GM19328 (cell line): ENCODE results near the gene SAMD10.
"Not testable (repeated sequence)": the region's sequence is repeated elsewhere in the genome, so short reads cannot be mapped to it uniquely, and the experiment has no call there.

ENCODE experiments used
- ATAC-seq: cut with Tn5 transposase; IDR thresholded peaks from one replicate; pipeline ENCODE4 v1.9.1; 2021; ENCODE audit warnings: mild to moderate bottlenecking, moderate library complexity; ENCODE audit not compliant: unreplicated experiment

SAMD10 gene

GRCh38 chr20:63979557-63980316, at the start of gene SAMD10:
Gene SAMD10, minus strand, starts transcription at chr20:63979642. Its CDS starts 175 bp downstream, at chr20:63979467.
- ATAC-seq: no peak

DNA sequence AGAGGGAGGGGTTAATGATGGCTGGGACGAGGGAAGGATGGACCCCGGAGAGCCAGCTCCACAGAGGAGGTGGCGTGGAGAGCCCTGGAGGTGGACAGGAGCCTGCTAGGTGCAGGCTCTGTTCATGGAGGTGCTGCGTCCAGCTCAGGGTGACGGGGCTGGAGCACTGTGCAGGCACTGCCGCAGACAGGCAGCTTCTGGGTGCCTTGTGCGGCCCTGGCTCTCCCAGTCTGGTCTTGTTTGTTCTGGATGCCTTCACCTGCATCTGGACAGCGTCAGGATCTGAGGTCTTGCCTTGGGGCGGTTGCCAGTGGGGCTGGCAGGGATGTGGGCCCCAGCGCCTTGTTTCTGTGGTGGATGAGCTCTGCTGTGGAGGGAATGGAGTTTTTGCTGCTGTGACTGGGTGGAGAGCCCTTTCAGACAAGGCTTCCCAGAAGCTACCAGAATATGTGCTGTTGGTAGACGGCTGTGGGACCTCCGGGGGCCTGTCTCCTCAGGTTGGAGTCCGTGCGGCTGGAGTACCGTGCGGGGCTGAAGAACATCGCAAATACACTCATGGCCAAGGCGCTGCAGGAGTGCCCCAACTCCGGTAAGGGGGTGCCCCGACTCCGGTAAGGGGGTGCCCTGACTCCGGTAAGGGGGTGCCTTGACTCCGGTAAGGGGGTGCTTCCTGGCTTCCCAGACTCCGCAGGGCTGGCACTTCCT, 48.7 kb upstream of the SAMD10 start:
- no peak for ATAC-seq

DNA sequence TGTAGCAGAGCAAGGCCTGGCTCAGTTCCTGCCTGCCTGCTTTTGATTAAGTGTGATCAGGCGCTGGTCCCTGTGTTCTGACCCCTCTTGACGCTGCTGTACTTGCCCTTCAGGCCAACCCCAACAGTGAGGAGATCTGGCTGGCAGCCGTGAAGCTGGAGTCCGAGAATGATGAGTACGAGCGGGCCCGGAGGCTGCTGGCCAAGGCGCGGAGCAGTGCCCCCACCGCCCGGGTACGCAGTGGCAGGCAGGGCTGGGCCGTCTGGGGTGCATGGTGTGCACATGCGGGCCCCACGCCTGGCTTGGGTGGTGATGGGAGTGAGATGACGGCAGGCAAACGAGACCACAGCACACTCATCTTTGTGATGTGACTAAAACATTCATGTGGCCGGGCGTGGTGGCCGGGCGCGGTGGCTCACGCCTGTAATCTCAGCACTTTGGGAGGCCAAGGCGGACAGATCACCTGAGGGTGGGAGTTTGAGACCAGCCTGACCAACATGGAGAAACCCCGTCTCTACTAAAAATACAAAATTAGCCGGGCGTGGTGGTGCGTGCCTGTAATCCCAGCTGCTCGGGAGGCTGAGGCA, 46.5 kb upstream of the SAMD10 start:
- ATAC-seq: no peak

- ATAC-seq: no peak
These were observed 45.8 kb upstream of the SAMD10 start for GRCh38 chr20:64025101-64025825.

- ATAC-seq: no peak
These were observed 44.9 kb upstream of the SAMD10 start for GRCh38 chr20:64024141-64024990.

DNA sequence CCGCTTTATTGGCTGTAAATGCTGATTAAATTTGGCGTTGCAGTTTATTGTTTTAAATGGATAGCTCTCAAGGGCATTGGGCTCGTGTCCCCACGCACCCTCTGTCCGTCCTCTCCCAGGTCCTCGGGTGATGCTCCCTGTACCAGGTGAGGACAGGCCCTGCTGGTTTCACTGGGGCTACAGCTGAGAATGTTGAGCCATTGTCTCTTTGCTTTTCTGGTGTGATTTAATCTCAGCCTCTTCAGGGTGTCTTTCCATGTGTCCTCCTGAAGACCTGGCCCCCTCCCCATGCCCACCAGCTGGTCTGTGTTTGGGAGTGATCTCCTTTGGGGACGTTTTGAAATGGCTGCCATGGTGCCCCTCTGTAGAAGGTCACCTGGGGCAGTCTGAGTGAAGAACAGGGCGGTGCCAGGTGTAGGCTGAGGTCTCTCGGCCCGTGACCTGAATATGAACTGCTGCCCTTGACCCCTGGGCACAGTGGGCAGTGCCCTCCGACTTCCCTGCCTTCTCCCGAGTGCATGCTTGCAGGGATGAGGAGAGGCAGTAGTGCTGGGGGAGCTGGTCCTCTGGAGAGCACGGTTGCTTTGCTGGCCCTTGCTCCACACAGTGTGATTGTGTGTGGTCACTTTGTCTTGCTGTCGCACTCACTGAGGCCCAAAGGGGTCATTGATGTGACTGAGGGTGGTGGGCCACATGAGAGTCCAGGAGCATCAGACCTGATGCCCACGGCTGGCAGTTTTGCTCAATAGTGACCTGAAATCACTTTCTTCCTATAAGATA, 44.1 kb upstream of the SAMD10 start:
- ATAC-seq: no peak

GRCh38 chr20:64022671-64023360, 43.4 kb upstream of the SAMD10 start:
- ATAC-seq: no peak

GRCh38 chr20:64021124-64021975, 41.9 kb upstream of the SAMD10 start:
- no peak for ATAC-seq

DNA sequence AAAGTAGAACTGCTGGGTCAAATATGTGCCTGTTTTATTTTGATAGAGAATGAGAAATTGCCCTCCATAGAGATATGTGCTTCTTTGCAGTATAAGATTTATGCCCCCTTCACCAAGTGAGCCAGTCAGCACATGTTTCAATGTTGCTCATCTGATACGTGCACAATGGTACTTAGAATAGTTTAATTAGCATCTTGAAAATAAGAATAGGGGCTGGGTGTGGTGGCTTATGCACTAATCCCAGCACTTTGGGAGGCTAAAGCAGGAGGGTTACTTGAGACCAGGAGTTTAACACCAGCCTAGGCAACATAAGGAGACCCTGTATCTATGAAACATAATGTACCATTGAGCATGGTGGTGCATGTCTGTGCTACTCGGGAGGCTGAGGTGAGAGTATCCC, 36.2 kb upstream of the SAMD10 start:
- no peak for ATAC-seq

DNA sequence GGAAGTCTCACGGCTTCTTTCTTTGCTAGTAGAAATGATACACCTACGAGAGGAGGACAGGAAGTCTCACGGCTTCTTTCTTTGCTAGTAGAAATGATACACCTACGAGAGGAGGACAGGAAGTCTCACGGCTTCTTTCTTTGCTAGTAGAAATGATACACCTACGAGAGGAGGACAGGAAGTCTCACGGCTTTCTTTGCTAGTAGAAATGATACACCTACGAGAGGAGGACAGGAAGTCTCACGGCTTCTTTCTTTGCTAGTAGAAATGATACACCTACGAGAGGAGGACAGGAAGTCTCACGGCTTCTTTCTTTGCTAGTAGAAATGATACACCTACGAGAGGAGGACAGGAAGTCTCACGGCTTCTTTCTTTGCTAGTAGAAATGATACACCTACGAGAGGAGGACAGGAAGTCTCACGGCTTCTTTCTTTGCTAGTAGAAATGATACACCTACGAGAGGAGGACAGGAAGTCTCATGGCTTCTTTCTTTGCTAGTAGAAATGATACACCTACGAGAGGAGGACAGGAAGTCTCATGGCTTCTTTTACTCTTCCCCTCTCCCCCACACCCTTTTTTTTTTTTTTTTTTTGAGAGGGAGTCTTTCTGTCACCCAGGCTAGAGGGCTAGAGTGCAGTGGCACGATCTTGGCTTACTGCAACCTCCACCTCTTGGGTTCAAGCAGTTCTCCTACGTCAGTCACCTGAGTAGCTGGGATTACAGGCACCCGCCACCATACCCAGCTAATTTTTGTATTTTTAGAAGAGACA, 33.1 kb upstream of the SAMD10 start:
- ATAC-seq: not testable (repeated sequence)

- no peak for ATAC-seq
These were observed 31.9 kb upstream of the SAMD10 start for GRCh38 chr20:64011366-64011779.

GRCh38 chr20:64010711-64011237, 31.3 kb upstream of the SAMD10 start:
- ATAC-seq: no peak

- ATAC-seq: no peak
These were observed 30.5 kb upstream of the SAMD10 start for GRCh38 chr20:64009811-64010387.

GRCh38 chr20:64006902-64007301, 27.5 kb upstream of the SAMD10 start:
- ATAC-seq: no peak

- no peak for ATAC-seq
These were observed 27.0 kb upstream of the SAMD10 start for GRCh38 chr20:64006490-64006889.

DNA sequence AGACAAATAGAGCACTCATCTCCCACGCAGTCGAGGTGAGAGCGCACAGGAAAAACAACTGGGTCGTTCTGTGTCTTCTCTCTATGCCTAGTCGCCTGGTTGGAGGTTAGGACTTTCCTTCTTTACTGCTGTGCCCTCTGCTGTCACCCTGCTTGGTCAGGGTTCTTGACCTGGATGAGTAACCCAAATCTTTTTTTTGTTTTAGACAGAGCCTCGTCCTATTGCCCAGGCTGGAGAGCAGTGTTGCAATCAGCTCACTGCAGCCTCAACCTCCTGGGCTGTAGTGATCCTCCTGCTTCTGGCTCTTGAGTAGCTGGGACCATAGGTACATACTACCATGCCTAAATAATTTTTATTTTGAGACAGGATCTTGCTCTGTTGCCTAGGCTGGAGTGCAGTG, 26.0 kb upstream of the SAMD10 start:
- ATAC-seq: no peak
